Peyer's patch (tissue), 4 donors: ENCODE measurements around the gene BACH1. TPM values are rescaled to one million over a fixed set of nuclear protein-coding genes. Genes with fewer than 3 reads are reported as not detected.

Source experiments
- DNase-seq, 3 donors: peaks; one replicate each; pipeline ENCODE4 v3.0.0-alpha.2; 2017 to 2019
- H3K27ac ChIP-seq, 4 donors: fragments of 200-600 bp; sonication (generic); one replicate each; pipeline ENCODE4 v1.5.1; 2016 to 2019
- H3K27me3 ChIP-seq, 2 donors: fragments of 200-600 bp; sonication (generic); one replicate each; pipeline ENCODE4 v1.5.1; 2019
- H3K36me3 ChIP-seq, 3 donors: fragments of 200-600 bp; sonication (generic); one replicate each; pipeline ENCODE4 v1.5.1; 2016 to 2019
- H3K4me1 ChIP-seq, 4 donors: fragments of 200-600 bp; sonication (generic); one replicate each; pipeline ENCODE4 v1.5.1; 2016 to 2019
- H3K4me3 ChIP-seq, 4 donors: fragments of 200-600 bp; sonication (generic); 1 replicate in 3 of 4; 2 replicates in 1 of 4; pipeline ENCODE4 v1.5.1; 2016 to 2019; ENCODE audit warnings: mild to moderate bottlenecking in 1 of 4
- H3K9me3 ChIP-seq, 4 donors: fragments of 200-600 bp; sonication (generic); one replicate each; pipeline ENCODE4 v1.5.1; 2016 to 2019; ENCODE audit warnings: mild to moderate bottlenecking in 1 of 4
- POLR2A ChIP-seq, 2 donors: fragments of 450-650 bp; IDR thresholded peaks; one replicate each; pipeline ENCODE4 v1.5.1; 2017; ENCODE audit warnings: antibody characterized with exemption in 2 of 2, mild to moderate bottlenecking in 2 of 2, moderate library complexity in 2 of 2
- total RNA-seq, 4 donors: library from RNA; depleted of rRNA; stranded (reverse); fragments of >200 nt; gene quantifications; one replicate each; pipeline ENCODE4 v1.1.0, GENCODE V29; 2016
- TF ChIP-seq, protein P1 (sequence below), 6 experiments: fragments of 450-650 bp in 4 of 6; fragments of 200-600 bp in 2 of 6; sonication (generic) in 1 of 6; IDR thresholded peaks; one replicate each; pipeline ENCODE4 v1.5.1; 2017 to 2019; ENCODE audit warnings: antibody characterized with exemption in 6 of 6, mild to moderate bottlenecking in 3 of 6, moderate library complexity in 1 of 6

The BACH1 gene
- total RNA-seq, 4 donors from 2014 or later, result 52.8 to 72.7 (median 68.3) TPM

DNA sequence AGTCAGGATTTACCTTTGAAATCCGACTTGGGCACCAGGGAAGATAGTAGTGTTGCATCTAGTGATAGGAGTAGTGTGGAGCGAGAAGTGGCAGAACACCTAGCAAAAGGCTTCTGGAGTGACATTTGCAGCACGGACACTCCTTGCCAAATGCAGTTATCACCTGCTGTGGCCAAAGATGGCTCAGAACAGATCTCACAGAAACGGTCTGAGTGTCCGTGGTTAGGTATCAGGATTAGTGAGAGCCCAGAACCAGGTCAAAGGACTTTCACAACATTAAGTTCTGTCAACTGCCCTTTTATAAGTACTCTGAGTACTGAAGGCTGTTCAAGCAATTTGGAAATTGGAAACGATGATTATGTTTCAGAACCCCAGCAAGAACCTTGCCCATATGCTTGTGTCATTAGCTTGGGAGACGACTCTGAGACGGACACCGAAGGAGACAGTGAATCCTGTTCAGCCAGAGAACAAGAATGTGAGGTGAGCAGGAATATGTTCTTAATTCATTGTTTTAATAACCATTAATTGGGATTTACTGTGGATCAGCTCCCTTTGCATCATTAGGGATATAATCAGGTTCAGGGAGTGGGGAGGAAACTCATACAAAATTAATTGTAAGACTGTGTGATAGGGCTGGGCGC is 28.3 kb downstream of the BACH1 start:
- Histone ChIP-seq H3K36me3 (peaks cover 0 to 33% (median 0%) of the 10 kb centered on the region in 3 donors), H3K27me3 (no peaks in the 10 kb centered on the region), H3K9me3 (no peaks in the 10 kb centered on the region), H3K4me1 (no peaks in the 10 kb centered on the region), H3K27ac (no peak overlapping the region), H3K4me3 (no peak overlapping the region)
- DNase-seq, result no peak
- no peak for TF ChIP-seq POLR2A (IDR thresholded peaks at IDR 0.05)
- TF ChIP-seq, protein P1, sequence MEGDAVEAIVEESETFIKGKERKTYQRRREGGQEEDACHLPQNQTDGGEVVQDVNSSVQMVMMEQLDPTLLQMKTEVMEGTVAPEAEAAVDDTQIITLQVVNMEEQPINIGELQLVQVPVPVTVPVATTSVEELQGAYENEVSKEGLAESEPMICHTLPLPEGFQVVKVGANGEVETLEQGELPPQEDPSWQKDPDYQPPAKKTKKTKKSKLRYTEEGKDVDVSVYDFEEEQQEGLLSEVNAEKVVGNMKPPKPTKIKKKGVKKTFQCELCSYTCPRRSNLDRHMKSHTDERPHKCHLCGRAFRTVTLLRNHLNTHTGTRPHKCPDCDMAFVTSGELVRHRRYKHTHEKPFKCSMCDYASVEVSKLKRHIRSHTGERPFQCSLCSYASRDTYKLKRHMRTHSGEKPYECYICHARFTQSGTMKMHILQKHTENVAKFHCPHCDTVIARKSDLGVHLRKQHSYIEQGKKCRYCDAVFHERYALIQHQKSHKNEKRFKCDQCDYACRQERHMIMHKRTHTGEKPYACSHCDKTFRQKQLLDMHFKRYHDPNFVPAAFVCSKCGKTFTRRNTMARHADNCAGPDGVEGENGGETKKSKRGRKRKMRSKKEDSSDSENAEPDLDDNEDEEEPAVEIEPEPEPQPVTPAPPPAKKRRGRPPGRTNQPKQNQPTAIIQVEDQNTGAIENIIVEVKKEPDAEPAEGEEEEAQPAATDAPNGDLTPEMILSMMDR (IDR thresholded peaks at IDR 0.05), result no peak

DNA sequence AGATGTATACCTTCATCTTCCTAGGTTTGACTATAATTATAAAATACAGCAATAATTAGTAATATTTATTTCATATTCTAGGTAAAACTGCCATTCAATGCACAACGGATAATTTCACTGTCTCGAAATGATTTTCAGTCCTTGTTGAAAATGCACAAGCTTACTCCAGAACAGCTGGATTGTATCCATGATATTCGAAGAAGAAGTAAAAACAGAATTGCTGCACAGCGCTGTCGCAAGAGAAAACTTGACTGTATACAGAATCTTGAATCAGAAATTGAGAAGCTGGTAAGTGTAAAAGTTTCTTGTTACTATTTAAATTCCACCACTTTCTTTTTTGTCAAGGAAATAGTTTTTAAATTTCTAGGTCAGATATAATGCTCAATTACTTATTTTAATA is 30.7 kb downstream of the BACH1 start:
- Histone ChIP-seq H3K9me3 (no peaks in the 10 kb centered on the region), H3K4me1 (no peaks in the 10 kb centered on the region), H3K27me3 (no peaks in the 10 kb centered on the region), H3K36me3 (peaks cover 0 to 38% (median 0%) of the 10 kb centered on the region in 3 donors), H3K4me3 (no peak overlapping the region), H3K27ac (no peak overlapping the region)
- TF ChIP-seq POLR2A (IDR thresholded peaks at IDR 0.05), result no peak
- TF ChIP-seq, protein P1 (IDR thresholded peaks at IDR 0.05), result no peak
- no peak for DNase-seq

DNA sequence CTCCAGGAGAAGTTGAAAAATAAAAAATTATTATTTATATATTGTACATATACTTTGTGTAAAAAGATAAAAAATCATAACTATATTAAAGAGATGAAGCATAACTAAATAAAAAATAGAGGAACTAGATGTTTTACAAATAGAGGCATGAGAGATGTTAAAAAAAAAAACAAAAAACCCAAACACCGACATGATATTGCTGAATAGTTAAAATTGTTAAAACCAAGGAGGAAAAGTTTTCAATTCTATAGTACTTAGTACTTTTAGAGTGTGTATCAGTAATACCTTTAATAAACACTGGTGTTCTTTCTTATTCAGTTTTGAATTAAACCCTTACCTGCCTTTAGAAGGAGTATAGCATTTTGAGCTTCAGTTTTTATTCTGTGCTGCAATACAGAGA is 32.1 kb downstream of the BACH1 start:
- no peaks in the 10 kb centered on the region for H3K9me3 ChIP-seq
- H3K36me3 ChIP-seq, result peaks cover 0 to 42% (median 0%) of the 10 kb centered on the region in 3 donors
- H3K4me1 ChIP-seq, result no peaks in the 10 kb centered on the region
- no peak for DNase-seq
- TF ChIP-seq POLR2A (IDR thresholded peaks at IDR 0.05), result no peak
- TF ChIP-seq, protein P1 (IDR thresholded peaks at IDR 0.05), result no peak
- no peaks in the 10 kb centered on the region for H3K27me3 ChIP-seq
- no peak overlapping the region for H3K27ac ChIP-seq
- H3K4me3 ChIP-seq, result no peak overlapping the region

DNA sequence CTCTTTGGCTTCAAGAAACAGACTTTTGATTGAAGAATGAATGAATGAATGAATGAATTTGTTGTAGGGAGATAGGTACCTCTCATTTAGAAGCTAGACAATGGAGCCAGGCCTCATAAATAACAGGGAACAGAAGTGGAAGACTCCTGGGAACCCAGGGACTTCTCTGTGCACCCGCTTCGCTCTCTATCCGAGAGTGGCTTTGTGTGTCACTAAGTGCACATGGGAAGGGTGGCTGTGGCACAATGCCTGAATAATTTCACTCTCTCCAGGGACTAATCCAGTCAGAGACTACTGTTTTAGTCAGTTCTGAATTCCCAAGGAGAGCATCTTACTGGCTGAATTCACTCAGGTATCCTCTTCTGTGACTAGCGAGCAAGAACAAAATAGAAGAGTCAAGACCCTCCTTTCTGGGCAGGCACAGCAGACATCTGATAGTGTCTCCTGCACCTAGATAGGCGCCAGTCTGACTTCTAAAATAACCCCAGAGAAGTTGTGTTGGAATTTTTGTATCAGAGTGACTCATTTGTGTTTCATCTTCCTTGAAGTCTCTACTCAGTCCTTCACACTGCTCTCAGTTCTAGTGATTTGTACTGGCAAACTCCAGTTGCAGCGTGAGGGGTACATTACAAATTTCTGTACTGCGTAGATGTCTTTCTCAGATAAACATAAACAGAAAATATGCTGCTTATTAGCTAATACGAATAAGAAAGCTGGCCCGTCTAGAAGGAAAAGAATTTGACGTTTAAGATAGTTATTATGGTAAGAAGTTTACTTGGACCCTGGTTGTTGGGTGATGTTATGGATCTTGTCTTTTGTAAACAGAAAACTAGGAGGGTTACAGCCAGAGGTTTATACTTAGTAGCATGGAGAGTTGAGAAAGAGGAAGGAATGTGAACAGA is 34.0 kb downstream of the BACH1 start:
- no peak for TF ChIP-seq POLR2A (IDR thresholded peaks at IDR 0.05)
- TF ChIP-seq, protein P1 (IDR thresholded peaks at IDR 0.05), result no peak
- Histone ChIP-seq H3K4me1 (no peaks in the 10 kb centered on the region), H3K9me3 (no peaks in the 10 kb centered on the region), H3K27ac (peak overlapping the region in 2 of 4 donors; percentile 25 to 26), H3K27me3 (no peaks in the 10 kb centered on the region), H3K4me3 (no peak overlapping the region), H3K36me3 (peaks cover 0 to 27% (median 0%) of the 10 kb centered on the region in 3 donors)
- no peak for DNase-seq

DNA sequence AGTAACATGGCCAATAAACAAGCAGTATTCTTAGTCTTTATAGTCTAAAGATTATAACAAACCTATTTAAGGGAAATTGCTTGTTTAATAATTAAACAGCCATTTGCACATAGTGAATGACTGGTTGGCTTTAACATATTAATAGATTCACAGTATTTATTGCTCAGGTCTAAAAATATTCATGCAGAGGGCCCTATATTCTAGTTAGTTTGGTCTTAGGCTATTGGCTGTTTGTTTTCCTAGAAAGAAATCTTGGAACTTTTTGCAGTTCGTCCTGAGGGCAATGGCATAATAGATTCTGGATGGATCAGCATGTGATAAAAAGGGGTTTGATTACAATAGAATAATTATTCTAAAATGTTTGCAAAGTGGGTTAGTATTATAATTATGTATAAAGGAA is 34.7 kb downstream of the BACH1 start:
- Histone ChIP-seq H3K27me3 (no peaks in the 10 kb centered on the region), H3K4me1 (no peaks in the 10 kb centered on the region), H3K4me3 (no peak overlapping the region), H3K36me3 (peaks cover 0 to 23% (median 0%) of the 10 kb centered on the region in 3 donors), H3K27ac (no peak overlapping the region), H3K9me3 (no peaks in the 10 kb centered on the region)
- DNase-seq, result no peak
- TF ChIP-seq, protein P1 (IDR thresholded peaks at IDR 0.05), result no peak
- TF ChIP-seq POLR2A (IDR thresholded peaks at IDR 0.05), result no peak
